Liver (tissue), 3 donors: ENCODE measurements around the gene LIX1L.

Experiments used
- HNF4G ChIP-seq: IDR thresholded peaks from 2 replicates; pipeline ENCODE4 v1.6.1; 2016; ENCODE audit warnings: antibody characterized with exemption
- JUND ChIP-seq, 2 donors: IDR thresholded peaks; 2 replicates each; pipeline ENCODE4 v1.6.1; 2016; ENCODE audit warnings: antibody characterized with exemption in 2 of 2
- RAD21 ChIP-seq, 2 donors: IDR thresholded peaks; 2 replicates each; pipeline ENCODE4 v1.6.1; 2016; ENCODE audit warnings: antibody characterized with exemption in 2 of 2, mild to moderate bottlenecking in 2 of 2
- RXRA ChIP-seq, 2 donors: IDR thresholded peaks; 2 replicates each; pipeline ENCODE4 v1.6.1; 2017 to 2018; ENCODE audit warnings: antibody characterized with exemption in 2 of 2, mild to moderate bottlenecking in 1 of 2
- TAF1 ChIP-seq: conservative IDR thresholded peaks from 2 replicates; pipeline ENCODE4 v1.6.1; 2016; ENCODE audit warnings: antibody characterized with exemption, mild to moderate bottlenecking
- YY1 ChIP-seq: IDR thresholded peaks from 2 replicates; pipeline ENCODE4 v1.6.1; 2016; ENCODE audit warnings: antibody characterized with exemption, mild to moderate bottlenecking
- TF ChIP-seq, protein P1 (sequence below): fragments of 150-350 bp; IDR thresholded peaks from 2 replicates; pipeline ENCODE4 v1.5.1; 2017; ENCODE audit warnings: improper control_type of control experiment, low read depth, low read length; ENCODE audit not compliant: missing input control
- TF ChIP-seq, protein P2 (sequence below): IDR thresholded peaks from 2 replicates; pipeline ENCODE4 v1.6.1; 2016; ENCODE audit warnings: antibody characterized with exemption, mild to moderate bottlenecking
- donor health status: healthy.
- donor health status: healthy.

DNA sequence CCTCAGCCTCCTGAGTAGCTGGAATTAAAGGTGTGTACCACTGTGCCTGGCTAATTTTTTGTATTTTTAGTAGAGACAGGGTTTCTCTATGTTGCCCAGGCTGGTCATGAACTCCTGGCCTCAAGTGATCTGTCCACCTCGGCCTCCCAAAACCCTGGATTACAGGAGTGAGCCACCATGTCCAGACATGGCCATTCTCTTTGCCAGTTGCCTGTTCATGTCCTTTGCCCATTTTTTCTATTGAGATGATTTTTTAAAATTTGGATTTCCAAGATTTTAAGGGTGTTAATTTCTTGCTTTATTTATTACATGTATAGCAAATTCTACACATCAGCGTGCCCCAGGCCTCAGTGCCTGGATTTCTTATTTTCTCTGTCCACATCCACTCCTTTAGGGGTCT lies 9.5 kb upstream of the LIX1L start:
- TF ChIP-seq TAF1 (no peak), YY1 (no peak), JUND (IDR thresholded peaks at IDR 0.05) (no peak), RXRA (IDR thresholded peaks at IDR 0.05) (no peak), HNF4G (no peak), RAD21 (IDR thresholded peaks at IDR 0.05) (no peak)
- TF ChIP-seq, protein P1, sequence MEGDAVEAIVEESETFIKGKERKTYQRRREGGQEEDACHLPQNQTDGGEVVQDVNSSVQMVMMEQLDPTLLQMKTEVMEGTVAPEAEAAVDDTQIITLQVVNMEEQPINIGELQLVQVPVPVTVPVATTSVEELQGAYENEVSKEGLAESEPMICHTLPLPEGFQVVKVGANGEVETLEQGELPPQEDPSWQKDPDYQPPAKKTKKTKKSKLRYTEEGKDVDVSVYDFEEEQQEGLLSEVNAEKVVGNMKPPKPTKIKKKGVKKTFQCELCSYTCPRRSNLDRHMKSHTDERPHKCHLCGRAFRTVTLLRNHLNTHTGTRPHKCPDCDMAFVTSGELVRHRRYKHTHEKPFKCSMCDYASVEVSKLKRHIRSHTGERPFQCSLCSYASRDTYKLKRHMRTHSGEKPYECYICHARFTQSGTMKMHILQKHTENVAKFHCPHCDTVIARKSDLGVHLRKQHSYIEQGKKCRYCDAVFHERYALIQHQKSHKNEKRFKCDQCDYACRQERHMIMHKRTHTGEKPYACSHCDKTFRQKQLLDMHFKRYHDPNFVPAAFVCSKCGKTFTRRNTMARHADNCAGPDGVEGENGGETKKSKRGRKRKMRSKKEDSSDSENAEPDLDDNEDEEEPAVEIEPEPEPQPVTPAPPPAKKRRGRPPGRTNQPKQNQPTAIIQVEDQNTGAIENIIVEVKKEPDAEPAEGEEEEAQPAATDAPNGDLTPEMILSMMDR = no peak
- TF ChIP-seq, protein P2, sequence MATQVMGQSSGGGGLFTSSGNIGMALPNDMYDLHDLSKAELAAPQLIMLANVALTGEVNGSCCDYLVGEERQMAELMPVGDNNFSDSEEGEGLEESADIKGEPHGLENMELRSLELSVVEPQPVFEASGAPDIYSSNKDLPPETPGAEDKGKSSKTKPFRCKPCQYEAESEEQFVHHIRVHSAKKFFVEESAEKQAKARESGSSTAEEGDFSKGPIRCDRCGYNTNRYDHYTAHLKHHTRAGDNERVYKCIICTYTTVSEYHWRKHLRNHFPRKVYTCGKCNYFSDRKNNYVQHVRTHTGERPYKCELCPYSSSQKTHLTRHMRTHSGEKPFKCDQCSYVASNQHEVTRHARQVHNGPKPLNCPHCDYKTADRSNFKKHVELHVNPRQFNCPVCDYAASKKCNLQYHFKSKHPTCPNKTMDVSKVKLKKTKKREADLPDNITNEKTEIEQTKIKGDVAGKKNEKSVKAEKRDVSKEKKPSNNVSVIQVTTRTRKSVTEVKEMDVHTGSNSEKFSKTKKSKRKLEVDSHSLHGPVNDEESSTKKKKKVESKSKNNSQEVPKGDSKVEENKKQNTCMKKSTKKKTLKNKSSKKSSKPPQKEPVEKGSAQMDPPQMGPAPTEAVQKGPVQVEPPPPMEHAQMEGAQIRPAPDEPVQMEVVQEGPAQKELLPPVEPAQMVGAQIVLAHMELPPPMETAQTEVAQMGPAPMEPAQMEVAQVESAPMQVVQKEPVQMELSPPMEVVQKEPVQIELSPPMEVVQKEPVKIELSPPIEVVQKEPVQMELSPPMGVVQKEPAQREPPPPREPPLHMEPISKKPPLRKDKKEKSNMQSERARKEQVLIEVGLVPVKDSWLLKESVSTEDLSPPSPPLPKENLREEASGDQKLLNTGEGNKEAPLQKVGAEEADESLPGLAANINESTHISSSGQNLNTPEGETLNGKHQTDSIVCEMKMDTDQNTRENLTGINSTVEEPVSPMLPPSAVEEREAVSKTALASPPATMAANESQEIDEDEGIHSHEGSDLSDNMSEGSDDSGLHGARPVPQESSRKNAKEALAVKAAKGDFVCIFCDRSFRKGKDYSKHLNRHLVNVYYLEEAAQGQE = no peak
